OCI-LY7 (cell line): ENCODE measurements around the gene CST7. TPM values are rescaled to one million over a fixed set of nuclear protein-coding genes. Genes with fewer than 3 reads are reported as not detected.

ENCODE experiments used
- BruUV-seq: library from RNA; stranded (reverse); fragments of 400-500 nt; replicated peaks from 2 replicates; lab custom pipeline; 2021; lab: Mats Ljungman, UMichigan
- CTCF ChIA-PET: fragments of 300-600 bp; sonication (Branson Sonifier 250); formaldehyde crosslinking; loops from one replicate; lab custom pipeline; 2022; ENCODE audit warnings: antibody characterized with exemption; ENCODE audit not compliant: unreplicated experiment; lab: Charles Lee
- POLR2A ChIA-PET: fragments of 300-600 bp; sonication (Branson Sonifier 250); formaldehyde crosslinking; loops from one replicate; lab custom pipeline; 2022; ENCODE audit warnings: antibody characterized with exemption; lab: Charles Lee
- DNase-seq: peaks from one replicate; pipeline ENCODE4 v3.0.0-alpha.2; 2015; ENCODE audit warnings: low spot score
- H2AFZ ChIP-seq: fragments of 200-600 bp; sonication (generic), shearing (Covaris generic); 2 replicates; pipeline ENCODE4 v1.6.1; 2014; ENCODE audit warnings: mild to moderate bottlenecking, antibody characterized with exemption, low read length, moderate library complexity
- H3K27ac ChIP-seq: fragments of 200-600 bp; sonication (generic); 2 replicates; pipeline ENCODE4 v1.5.1; 2014; ENCODE audit warnings: mixed run types, low read depth, mild to moderate bottlenecking, moderate library complexity, low read length, inconsistent platforms; ENCODE audit not compliant: poor library complexity, severe bottlenecking
- H3K36me3 ChIP-seq: fragments of 200-600 bp; sonication (generic); 2 replicates; pipeline ENCODE4 v1.6.1; 2014; ENCODE audit warnings: mild to moderate bottlenecking, antibody characterized with exemption, low read length, moderate library complexity, mixed read lengths; ENCODE audit not compliant: insufficient read depth
- H3K4me1 ChIP-seq: fragments of 200-600 bp; sonication (generic); 2 replicates; pipeline ENCODE4 v1.5.1; 2014; ENCODE audit warnings: mild to moderate bottlenecking, low read length; ENCODE audit not compliant: insufficient read depth, poor library complexity, severe bottlenecking
- H3K4me2 ChIP-seq: fragments of 200-600 bp; sonication (generic); 2 replicates; pipeline ENCODE4 v1.6.1; 2014; ENCODE audit warnings: mild to moderate bottlenecking, low read length
- H3K4me3 ChIP-seq: fragments of 200-600 bp; sonication (generic); 2 replicates; pipeline ENCODE4 v1.5.1; 2014; ENCODE audit warnings: mild to moderate bottlenecking, low read depth, low read length; ENCODE audit not compliant: poor library complexity, severe bottlenecking
- H3K79me2 ChIP-seq: fragments of 200-600 bp; sonication (generic); 2 replicates; pipeline ENCODE4 v1.6.1; 2016; ENCODE audit warnings: low read depth, mild to moderate bottlenecking, low read length, moderate library complexity, mixed read lengths; ENCODE audit not compliant: insufficient read depth
- H3K9me2 ChIP-seq: fragments of 200-600 bp; sonication (generic); 2 replicates; pipeline ENCODE4 v1.6.1; 2016; ENCODE audit warnings: mild to moderate bottlenecking, low read length, mixed read lengths; ENCODE audit not compliant: insufficient read depth
- H3K9me3 ChIP-seq: fragments of 200-600 bp; sonication (generic); 2 replicates; pipeline ENCODE4 v1.6.1; 2014; ENCODE audit warnings: mild to moderate bottlenecking, mixed run types, low read length, mixed read lengths
- H4K20me1 ChIP-seq: fragments of 200-600 bp; sonication (generic); 2 replicates; pipeline ENCODE4 v1.6.1; 2014; ENCODE audit warnings: mild to moderate bottlenecking, antibody characterized with exemption, low read length, moderate library complexity, mixed read lengths; ENCODE audit not compliant: insufficient read depth
- CTCF ChIP-seq: fragments of 200-600 bp; sonication (generic); conservative IDR thresholded peaks from 2 replicates; pipeline ENCODE4 v1.5.1; 2014; ENCODE audit warnings: mild to moderate bottlenecking, antibody characterized with exemption, low read length, moderate library complexity, mixed read lengths
- EZH2phosphoT487 ChIP-seq: fragments of 200-600 bp; sonication (generic); IDR thresholded peaks from 2 replicates; pipeline ENCODE4 v1.6.1; 2018; ENCODE audit warnings: low read depth, borderline replicate concordance, mild to moderate bottlenecking, mixed run types, antibody characterized with exemption, low read length, moderate library complexity, mixed read lengths
- intact Hi-C: fragments of 100-400 bp; cut with micrococcal nuclease; formaldehyde crosslinking; loops from one replicate; pipeline ENCODE4 v1.10.0; 2022; ENCODE audit not compliant: unreplicated experiment
- total RNA-seq, 2 experiments: library from RNA; depleted of rRNA in 1 of 2; stranded (reverse); fragments of >200 nt in 1 of 2; shearing (Covaris generic) in 1 of 2; gene quantifications; 2 replicates each; pipeline ENCODE4 v1.2.3, GENCODE V29; 2014 to 2022

Gene CST7
- total RNA-seq, 2 experiments from 2014 or later: not detected

DNA sequence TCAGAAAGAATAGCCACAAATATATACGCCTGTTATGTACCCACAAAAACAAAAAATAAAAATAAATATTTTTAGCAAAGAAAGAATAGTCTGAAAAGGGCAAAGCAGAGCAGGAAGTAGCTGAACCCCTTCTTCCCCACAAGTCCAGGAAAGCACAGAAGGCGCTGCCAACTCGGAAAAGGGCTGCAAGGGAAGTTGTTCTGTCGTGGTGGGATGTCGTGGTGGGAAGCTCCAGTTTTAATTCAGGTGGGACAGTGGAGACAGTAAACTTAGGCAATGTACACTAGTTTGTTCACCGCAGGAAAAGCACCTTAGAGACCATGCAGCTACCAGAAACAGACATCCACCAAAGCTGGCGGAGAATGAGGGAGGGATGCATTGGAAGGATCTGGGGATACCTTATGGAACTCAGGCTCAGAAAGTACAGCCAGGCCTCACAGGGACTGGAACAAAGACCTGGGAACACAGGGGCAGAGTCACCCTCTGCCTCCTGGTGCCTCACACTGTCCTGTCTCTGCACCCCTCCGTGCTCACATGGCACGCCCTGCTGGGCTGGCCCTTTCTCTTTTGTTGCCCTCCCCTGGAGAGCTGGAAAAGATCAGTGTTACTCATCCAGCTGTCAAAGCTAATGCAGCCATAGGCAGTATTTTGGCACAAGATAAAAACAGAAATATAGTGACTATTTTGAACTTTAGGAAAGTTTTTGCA is 46.8 kb downstream of the CST7 start:
- H2AFZ ChIP-seq: no peak overlapping the region
- H3K4me3 ChIP-seq: no peak overlapping the region
- intact Hi-C loops: loop anchor here (1.0 to 10.0 kb wide), 4 partner anchors 69 to 629 kb away; partner anchors contain the start of gene NANP
- no peak for DNase-seq
- peaks cover 13% of the 10 kb centered on the region; the same call in 1 of the 2 replicates for H3K79me2 ChIP-seq
- CTCF ChIA-PET: no interaction called here
- no TSS peak for BruUV-seq
- H3K9me2 ChIP-seq: no peaks in the 10 kb centered on the region
- H3K4me2 ChIP-seq: no peak overlapping the region
- no peaks in the 10 kb centered on the region for H3K9me3 ChIP-seq
- H4K20me1 ChIP-seq: peaks cover 10% of the 10 kb centered on the region
- H3K36me3 ChIP-seq: no peaks in the 10 kb centered on the region
- H3K27ac ChIP-seq: no peak overlapping the region
- POLR2A ChIA-PET: interaction anchor here (0.6 kb wide), 1 partner anchor 222 kb away, joined by 3 read pairs; no protein-coding TSS in a partner anchor
- no peak for TF ChIP-seq EZH2phosphoT487
- TF ChIP-seq CTCF: no peak
- peaks cover 23% of the 10 kb centered on the region for H3K4me1 ChIP-seq

- Histone ChIP-seq H3K4me1 (peaks cover 15% of the 10 kb centered on the region), H3K79me2 (peaks cover 4% of the 10 kb centered on the region; the same call in 1 of the 2 replicates), H3K36me3 (no peaks in the 10 kb centered on the region), H3K27ac (no peak overlapping the region), H3K4me3 (no peak overlapping the region), H2AFZ (no peak overlapping the region), H3K9me3 (no peaks in the 10 kb centered on the region), H3K4me2 (no peak overlapping the region), H4K20me1 (0 out of 2 replicates have a peak, but pooled peaks cover 2% of the 10 kb centered on the region), H3K9me2 (no peaks in the 10 kb centered on the region)
- TF ChIP-seq EZH2phosphoT487: no peak
- CTCF ChIA-PET: no interaction called here
- intact Hi-C loops: loop anchor here (10.0 kb wide), 1 partner anchor 628 kb away; the partner anchor contains the start of gene NANP
- POLR2A ChIA-PET: interaction anchor here (0.6 kb wide), 1 partner anchor 222 kb away, joined by 3 read pairs; no protein-coding TSS in a partner anchor
- no peak for DNase-seq
- BruUV-seq: no TSS peak
Observed at GRCh38 chr20:24996449-24997377, 47.6 kb downstream of the CST7 start.

- Histone ChIP-seq H3K79me2 (no peaks in the 10 kb centered on the region), H3K36me3 (no peaks in the 10 kb centered on the region), H3K9me3 (no peaks in the 10 kb centered on the region), H3K4me2 (no peak overlapping the region), H3K4me1 (peaks cover 11% of the 10 kb centered on the region), H4K20me1 (no peaks in the 10 kb centered on the region), H3K27ac (no peak overlapping the region), H2AFZ (no peak overlapping the region), H3K9me2 (no peaks in the 10 kb centered on the region), H3K4me3 (no peak overlapping the region)
- TF ChIP-seq CTCF: no peak
- TF ChIP-seq EZH2phosphoT487: no peak
- DNase-seq: no peak
- no TSS peak for BruUV-seq
- intact Hi-C loops: loop anchor here (10.0 kb wide), 1 partner anchor 627 kb away; the partner anchor contains the start of gene NANP
- CTCF ChIA-PET: no interaction called here
- POLR2A ChIA-PET: no interaction called here
Observed at GRCh38 chr20:24998121-24998520, 49.1 kb downstream of the CST7 start.
